HG02623 (cell line): Measurements from ENCODE around the gene FSHR.

Experiments
- ATAC-seq: cut with Tn5 transposase; IDR thresholded peaks from one replicate; pipeline ENCODE4 v1.9.1; 2021; ENCODE audit warnings: moderate library complexity; ENCODE audit not compliant: unreplicated experiment

The FSHR gene, protein sequence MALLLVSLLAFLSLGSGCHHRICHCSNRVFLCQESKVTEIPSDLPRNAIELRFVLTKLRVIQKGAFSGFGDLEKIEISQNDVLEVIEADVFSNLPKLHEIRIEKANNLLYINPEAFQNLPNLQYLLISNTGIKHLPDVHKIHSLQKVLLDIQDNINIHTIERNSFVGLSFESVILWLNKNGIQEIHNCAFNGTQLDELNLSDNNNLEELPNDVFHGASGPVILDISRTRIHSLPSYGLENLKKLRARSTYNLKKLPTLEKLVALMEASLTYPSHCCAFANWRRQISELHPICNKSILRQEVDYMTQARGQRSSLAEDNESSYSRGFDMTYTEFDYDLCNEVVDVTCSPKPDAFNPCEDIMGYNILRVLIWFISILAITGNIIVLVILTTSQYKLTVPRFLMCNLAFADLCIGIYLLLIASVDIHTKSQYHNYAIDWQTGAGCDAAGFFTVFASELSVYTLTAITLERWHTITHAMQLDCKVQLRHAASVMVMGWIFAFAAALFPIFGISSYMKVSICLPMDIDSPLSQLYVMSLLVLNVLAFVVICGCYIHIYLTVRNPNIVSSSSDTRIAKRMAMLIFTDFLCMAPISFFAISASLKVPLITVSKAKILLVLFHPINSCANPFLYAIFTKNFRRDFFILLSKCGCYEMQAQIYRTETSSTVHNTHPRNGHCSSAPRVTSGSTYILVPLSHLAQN

DNA sequence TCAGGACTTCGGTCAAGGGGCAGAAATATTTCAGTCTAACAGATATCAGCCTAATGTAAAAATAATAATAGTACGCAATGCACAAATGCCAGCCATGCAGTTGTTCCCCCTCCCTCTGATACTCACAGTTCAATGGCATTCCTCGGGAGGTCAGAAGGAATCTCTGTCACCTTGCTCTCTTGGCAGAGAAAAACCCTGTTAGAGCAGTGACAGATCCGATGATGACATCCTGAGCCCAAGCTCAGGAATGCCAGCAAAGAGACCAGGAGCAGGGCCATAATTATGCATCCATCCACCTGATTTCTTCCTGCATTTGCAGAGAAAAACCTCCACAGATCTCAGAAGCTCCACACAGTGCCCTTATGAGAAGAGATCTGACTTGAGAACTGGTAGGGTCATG is at the start of gene FSHR:
Gene FSHR (minus strand): TSS at position 376 of the 400 bp plus-strand sequence. CDS start 98 bp downstream, at position 278.
- ATAC-seq = no peak

- ATAC-seq = no peak
Observed at GRCh38 chr2:49199266-49199665, 45.0 kb upstream of the FSHR start.

DNA sequence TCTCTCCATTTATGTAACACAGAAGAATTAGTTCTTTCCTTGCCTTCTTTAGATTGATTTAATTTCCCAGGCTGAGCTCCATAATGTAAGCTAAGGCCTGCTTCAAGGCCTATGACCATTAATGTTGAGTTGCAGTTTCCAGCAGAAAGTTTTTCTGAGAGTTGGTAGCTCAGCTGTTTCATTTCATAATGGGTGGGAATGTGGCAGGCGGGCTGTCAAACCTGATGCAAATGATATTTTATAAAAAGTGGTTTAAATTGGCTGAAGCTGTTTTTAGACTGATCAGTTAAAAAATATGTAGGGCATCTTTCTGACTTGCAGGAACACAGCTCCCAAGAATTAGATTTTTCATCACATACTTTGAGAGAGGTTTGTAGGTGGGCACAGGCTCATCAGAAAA is 40.4 kb upstream of the FSHR start:
- no peak for ATAC-seq

DNA sequence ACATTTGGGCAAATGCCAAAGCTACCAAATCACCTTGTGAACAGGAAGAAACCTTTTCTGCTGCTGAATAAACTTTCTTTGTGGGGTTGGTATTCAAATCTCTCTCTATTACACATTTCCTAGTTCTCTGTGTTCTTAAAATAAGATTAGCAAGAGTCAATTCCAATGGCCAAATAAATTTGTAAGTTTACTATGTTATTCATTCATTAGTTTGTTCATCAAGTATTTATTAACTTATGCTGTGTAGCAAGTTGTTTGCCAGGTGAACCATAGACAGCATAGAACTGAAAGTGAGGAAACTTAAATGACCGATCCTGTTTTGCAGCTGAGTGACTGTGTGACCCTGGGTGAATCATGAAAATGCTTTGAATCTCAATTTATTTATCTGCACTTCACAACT is 37.7 kb upstream of the FSHR start:
- no peak for ATAC-seq

DNA sequence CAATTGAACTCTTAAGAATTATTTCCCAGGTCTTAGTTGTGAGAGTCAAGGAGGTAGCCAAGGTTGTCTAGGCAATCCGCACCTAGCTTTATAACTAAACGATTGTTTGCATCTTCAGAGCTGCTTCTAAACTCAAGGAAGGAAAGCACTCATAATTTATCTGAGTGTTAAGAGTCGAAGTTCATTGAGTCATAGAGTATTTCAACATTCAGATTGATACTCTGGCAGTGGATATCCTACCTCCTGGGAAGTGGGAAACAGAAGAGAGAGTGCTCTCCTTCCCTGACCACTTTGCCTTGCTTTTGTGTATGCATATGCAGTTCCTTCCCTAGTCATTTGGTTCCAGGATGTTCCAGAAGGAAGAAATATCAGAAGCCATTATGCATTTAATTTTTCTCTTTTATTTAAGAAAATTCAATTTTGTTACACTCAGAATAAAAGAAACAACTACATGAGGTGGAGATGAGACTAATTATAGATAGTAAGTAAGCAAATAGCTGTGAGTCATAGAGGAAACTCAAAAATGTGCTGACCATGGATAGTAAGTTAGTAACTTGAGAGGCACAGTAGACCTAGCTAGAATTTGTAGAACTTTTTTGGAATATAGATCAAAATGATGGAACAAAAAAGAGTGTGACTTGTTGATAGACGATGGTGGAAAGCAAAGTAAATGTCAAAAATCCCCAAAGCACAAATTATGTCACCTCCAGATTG is 35.4 kb upstream of the FSHR start:
- ATAC-seq = no peak

DNA sequence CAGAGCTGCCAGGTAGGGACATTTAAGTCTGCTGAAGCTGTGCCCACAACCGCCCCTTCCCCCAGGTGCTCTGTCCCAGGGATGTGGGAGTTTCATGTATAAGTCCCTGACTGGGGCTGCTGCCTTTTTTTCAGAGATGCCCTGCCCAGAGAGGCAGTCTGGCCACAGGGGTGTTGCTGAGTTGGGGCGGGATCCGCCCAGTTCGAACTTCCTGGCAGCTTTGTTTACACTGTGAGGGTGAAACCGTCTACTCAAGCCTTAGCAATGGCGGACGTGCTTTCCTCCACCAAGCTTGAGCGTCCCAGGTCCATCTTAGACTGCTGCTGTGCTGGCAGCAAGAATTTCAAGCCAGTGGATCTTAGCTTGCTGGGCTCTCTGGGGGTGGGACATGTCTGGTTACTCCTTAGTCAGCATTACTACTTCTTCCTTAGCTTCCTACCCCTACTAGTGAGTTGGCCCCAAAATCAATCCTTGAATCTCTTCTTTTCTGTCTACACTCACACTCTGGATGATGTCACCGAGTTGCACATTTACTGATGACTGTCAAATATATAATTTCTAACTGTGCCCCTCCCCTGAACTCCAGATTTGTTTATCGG is 31.8 kb upstream of the FSHR start:
- no peak for ATAC-seq

GRCh38 chr2:49178656-49179055 is 24.3 kb upstream of the FSHR start:
- ATAC-seq = no peak

GRCh38 chr2:49177194-49177593 is 22.9 kb upstream of the FSHR start:
- no peak for ATAC-seq

GRCh38 chr2:49175831-49176230 is 21.5 kb upstream of the FSHR start:
- ATAC-seq = no peak

GRCh38 chr2:49174750-49175149 is 20.4 kb upstream of the FSHR start:
- no peak for ATAC-seq

DNA sequence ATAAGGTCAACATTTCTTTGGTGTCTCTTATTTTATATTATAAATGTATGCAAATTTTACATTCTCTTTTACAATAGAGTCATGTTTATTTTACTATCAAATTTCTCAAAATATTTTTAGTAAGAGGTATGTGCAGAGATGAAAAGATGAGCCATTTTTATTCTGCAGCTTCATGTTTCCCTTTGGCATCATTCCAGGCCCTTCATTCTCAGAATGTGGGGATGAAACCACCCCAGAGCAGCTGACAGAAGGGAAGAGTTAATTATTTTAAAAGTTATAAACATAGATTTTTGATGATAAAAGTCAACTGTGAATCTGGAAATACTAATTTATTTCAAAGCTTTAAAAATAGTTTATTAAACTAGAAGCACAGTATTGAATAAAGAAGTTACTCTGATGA is 12.8 kb upstream of the FSHR start:
- ATAC-seq = no peak

- ATAC-seq = no peak
Observed at GRCh38 chr2:49165662-49166061, 11.3 kb upstream of the FSHR start.

- no peak for ATAC-seq
Observed at GRCh38 chr2:49164729-49165128, 10.4 kb upstream of the FSHR start.

DNA sequence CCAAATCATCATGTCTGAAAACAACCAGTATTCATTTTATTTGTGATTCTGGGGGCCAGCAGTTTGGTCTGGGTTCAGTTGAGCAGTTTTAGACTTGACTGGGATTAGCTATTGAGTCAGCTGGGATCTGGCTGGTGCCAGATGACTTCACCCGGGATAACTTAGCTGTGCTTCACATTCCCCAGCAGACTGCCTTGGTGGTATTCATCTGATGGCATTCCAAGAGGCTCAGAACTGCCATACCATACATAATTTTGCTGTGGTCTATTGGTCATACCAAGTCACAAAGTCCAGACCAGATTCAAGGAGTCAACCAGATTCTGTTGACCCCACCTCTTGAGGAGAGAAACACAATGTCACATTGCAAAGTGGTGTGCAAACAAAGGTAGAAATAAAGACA is 7.8 kb upstream of the FSHR start:
- ATAC-seq = no peak

GRCh38 chr2:49154891-49155290 is 576 bp upstream of the FSHR start:
- ATAC-seq = no peak

DNA sequence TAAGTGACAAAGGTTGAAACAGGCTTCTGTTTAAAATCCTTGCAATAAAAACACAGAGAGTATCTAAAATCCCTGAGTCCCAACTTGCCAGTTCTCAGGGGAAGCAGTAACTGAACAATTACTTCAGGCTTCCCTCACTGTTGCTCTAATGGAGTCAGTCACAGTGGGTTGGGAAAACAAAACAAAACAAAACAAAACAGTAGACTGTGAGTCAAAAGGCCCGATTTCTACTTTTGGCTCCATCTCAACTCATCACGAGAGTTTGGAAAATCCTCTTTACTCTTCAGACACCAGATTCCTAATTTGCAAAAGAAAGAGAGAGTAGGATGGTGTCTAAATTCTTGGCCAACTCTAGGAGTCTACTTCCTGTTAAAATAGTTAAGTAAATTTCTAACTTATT is 1.1 kb downstream of the FSHR start:
- ATAC-seq = no peak

DNA sequence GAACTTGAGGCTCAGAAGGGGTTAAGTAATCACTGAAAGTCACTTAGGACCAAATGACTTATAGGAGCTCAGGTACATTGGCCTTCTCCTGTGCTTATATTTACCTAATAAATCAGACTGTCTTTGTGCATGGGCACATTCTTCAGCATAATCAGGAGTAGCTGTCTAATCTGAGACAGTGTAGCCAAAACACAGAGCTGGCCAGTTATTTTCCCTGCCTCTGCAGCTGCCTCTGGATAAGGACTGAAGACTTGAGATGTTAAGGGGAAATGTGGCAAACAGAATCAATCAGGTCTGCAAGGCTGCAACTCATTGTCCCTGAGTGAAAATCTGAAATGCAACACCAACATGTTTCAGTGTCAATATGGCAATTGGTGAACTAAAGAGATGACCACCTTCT is 1.5 kb downstream of the FSHR start:
- no peak for ATAC-seq

- ATAC-seq = no peak
Observed at GRCh38 chr2:49146401-49146800, 7.9 kb downstream of the FSHR start.

DNA sequence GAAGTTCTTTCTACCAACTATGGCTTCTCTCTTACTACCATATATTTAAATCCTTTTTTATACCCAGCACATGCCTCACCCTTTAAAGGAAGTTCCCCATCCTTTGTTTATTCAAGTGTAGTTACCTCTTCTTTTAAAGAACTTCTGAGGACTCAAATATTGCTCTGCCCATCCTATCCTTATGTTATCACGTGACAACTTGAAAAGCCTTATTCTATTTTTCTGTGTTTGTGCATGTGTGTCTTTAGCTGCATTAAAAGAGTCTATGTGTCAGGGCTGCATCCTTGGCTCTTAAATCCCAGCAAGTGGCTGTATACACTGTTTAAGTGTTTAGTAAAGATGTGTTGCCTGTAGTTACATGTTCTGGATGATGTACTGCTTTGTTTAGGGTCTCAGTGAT is 22.5 kb downstream of the FSHR start:
- no peak for ATAC-seq

GRCh38 chr2:49129034-49129433 is 25.3 kb downstream of the FSHR start:
- ATAC-seq = peak; percentile 77

GRCh38 chr2:49123600-49123999 is 30.7 kb downstream of the FSHR start:
- ATAC-seq = no peak
